HepG2 (cell line): ENCODE results near the gene KISS1R. TPM values are rescaled to one million over a fixed set of nuclear protein-coding genes. Genes with fewer than 3 reads are reported as not detected.

Source experiments
- ARNT2 ChIP-seq: sonication (generic); formaldehyde crosslinking; IDR thresholded peaks from 2 replicates; pipeline ENCODE4 v1.8.0; 2022; ENCODE audit warnings: mild to moderate bottlenecking, low read depth, missing genetic modification reagents, moderate library complexity
- ARNTL ChIP-seq: sonication (generic); formaldehyde crosslinking; IDR thresholded peaks from 2 replicates; pipeline ENCODE4 v1.4.0; 2020; ENCODE audit warnings: mild to moderate bottlenecking, missing genetic modification reagents
- CC2D1A ChIP-seq: sonication (generic); formaldehyde crosslinking; IDR thresholded peaks from 2 replicates; pipeline ENCODE4 v1.8.1; 2023; ENCODE audit warnings: mild to moderate bottlenecking, missing genetic modification reagents
- CREB1 ChIP-seq, 2 experiments: fragments of 450-650 bp in 1 of 2; IDR thresholded peaks; 2 replicates each; pipeline ENCODE4 v1.6.1; 2016 to 2017; ENCODE audit warnings: control low read depth in 1 of 2, mild to moderate bottlenecking in 1 of 2, missing compliant biosample characterization in 1 of 2, missing genetic modification characterization in 1 of 2
- GTF3A ChIP-seq: sonication (generic); formaldehyde crosslinking; conservative IDR thresholded peaks from 2 replicates; pipeline ENCODE4 v1.4.0; 2020; ENCODE audit warnings: mild to moderate bottlenecking, missing genetic modification reagents
- KLF9 ChIP-seq: IDR thresholded peaks from 2 replicates; pipeline ENCODE4 v1.6.1; 2016; ENCODE audit warnings: low read depth
- RARG ChIP-seq: sonication (generic); formaldehyde crosslinking; IDR thresholded peaks from 2 replicates; pipeline ENCODE4 v1.4.0; 2020; ENCODE audit warnings: low read depth, mild to moderate bottlenecking, missing genetic modification reagents
- TAF15 ChIP-seq: fragments of 200-400 bp; formaldehyde crosslinking; IDR thresholded peaks from one replicate; pipeline ENCODE4 v1.6.1; 2018; ENCODE audit warnings: mild to moderate bottlenecking, low read depth, low read length; ENCODE audit not compliant: poor library complexity, severe bottlenecking
- TBL1XR1 ChIP-seq: fragments of 150-350 bp; IDR thresholded peaks from 2 replicates; pipeline ENCODE4 v1.6.1; 2014; ENCODE audit warnings: borderline replicate concordance, low read length; ENCODE audit not compliant: partially characterized antibody
- THAP11 ChIP-seq: IDR thresholded peaks from 2 replicates; pipeline ENCODE4 v1.6.1; 2016; ENCODE audit warnings: missing biosample characterization, missing genetic modification reagents
- TRIM22 ChIP-seq: fragments of 450-650 bp; IDR thresholded peaks from 2 replicates; pipeline ENCODE4 v1.6.1; 2017
- ZBTB33 ChIP-seq: sonication (generic); formaldehyde crosslinking; IDR thresholded peaks from 2 replicates; pipeline ENCODE4 v1.4.0; 2020; ENCODE audit warnings: missing genetic modification reagents
- ZGPAT ChIP-seq: IDR thresholded peaks from 2 replicates; pipeline ENCODE4 v1.6.1; 2016; ENCODE audit warnings: mild to moderate bottlenecking
- ZNF235 ChIP-seq: sonication (generic); formaldehyde crosslinking; IDR thresholded peaks from 2 replicates; pipeline ENCODE4 v1.8.1; 2023; ENCODE audit warnings: mild to moderate bottlenecking, missing genetic modification reagents, borderline replicate concordance
- ZNF256 ChIP-seq: sonication (generic); formaldehyde crosslinking; conservative IDR thresholded peaks from 2 replicates; pipeline ENCODE4 v1.4.0; 2020; ENCODE audit warnings: missing genetic modification reagents
- ZNF275 ChIP-seq: sonication (generic); formaldehyde crosslinking; IDR thresholded peaks from 2 replicates; pipeline ENCODE4 v1.8.0; 2022; ENCODE audit warnings: missing genetic modification reagents, mild to moderate bottlenecking, inconsistent platforms, borderline replicate concordance
- ZNF33B ChIP-seq: sonication (generic); formaldehyde crosslinking; IDR thresholded peaks from 2 replicates; pipeline ENCODE4 v1.5.1; 2020; ENCODE audit warnings: mild to moderate bottlenecking, missing genetic modification reagents
- ZNF501 ChIP-seq: sonication (generic); formaldehyde crosslinking; IDR thresholded peaks from 2 replicates; pipeline ENCODE4 v1.5.1; 2020; ENCODE audit warnings: mild to moderate bottlenecking, moderate library complexity, missing genetic modification reagents
- polyA plus RNA-seq, 8 experiments: library from polyadenylated mRNA; depleted of rRNA in 3 of 8; stranded (reverse) in 7 of 8; unstranded in 1 of 8; fragments of >200 nt; fragmentation: Illumina TruSeq in 4 of 8; extraction: Trizol in 4 of 8; gene quantifications; 2 replicates each; pipeline versions ENCODE4 v1.2.1 to v1.2.3, GENCODE V29; 2011 to 2016; ENCODE audit warnings: low read depth in 4 of 8, missing spikeins in 1 of 8, mixed read lengths in 1 of 8; ENCODE audit not compliant: insufficient read depth in 1 of 8
- total RNA-seq, 5 experiments: library from RNA; depleted of rRNA; stranded (reverse); fragments of >200 nt; fragmentation: Illumina TruSeq; extraction: Trizol; gene quantifications; 2 replicates each; pipeline ENCODE4 v1.2.3, GENCODE V29; 2016; ENCODE audit warnings: low read depth in 1 of 5

The KISS1R gene
- total and polyA plus RNA-seq, 2 of the 13 experiments (the other 11 are each of a cell fraction or from before 2014, with no cell fraction given), result 1.1 to 10.2 TPM

- TF ChIP-seq TRIM22, result no peak
- TF ChIP-seq ZNF256 (CRISPR knock-in tag), result no peak
- TF ChIP-seq ZNF501 (CRISPR knock-in tag), result no peak
- no peak for TF ChIP-seq RARG (CRISPR knock-in tag)
- no peak for TF ChIP-seq TBL1XR1
- no peak for TF ChIP-seq ZBTB33 (CRISPR knock-in tag)
- TF ChIP-seq TAF15, result peak; percentile 31
- TF ChIP-seq ZNF275 (CRISPR knock-in tag), result no peak
- TF ChIP-seq ZNF235 (CRISPR knock-in tag), result peak; percentile 15; the same call in 1 of the 2 replicates
- TF ChIP-seq ZGPAT (CRISPR knock-in tag), result no peak
- TF ChIP-seq KLF9 (CRISPR knock-in tag), result no peak
- no peak for TF ChIP-seq ARNT2 (CRISPR knock-in tag)
- TF ChIP-seq ZNF33B (CRISPR knock-in tag), result no peak
- TF ChIP-seq THAP11, result no peak
- no peak for TF ChIP-seq CC2D1A (CRISPR knock-in tag)
- no peak for TF ChIP-seq CREB1 (IDR thresholded peaks at IDR 0.05)
- TF ChIP-seq CREB1 (CRISPR knock-in tag; IDR thresholded peaks at IDR 0.05), result no peak
- no peak for TF ChIP-seq ARNTL
- no peak; the same call in 1 of the 2 replicates for TF ChIP-seq GTF3A (CRISPR knock-in tag)
Measured at GRCh38 chr19:924553-925086, 7.5 kb downstream of the KISS1R start (continued).
